Astrocyte (in vitro differentiated cells and primary cell): ENCODE data around the gene DHRS3.

Experiments
- CTCF ChIP-seq: IDR thresholded peaks from 2 replicates; pipeline ENCODE4 v1.5.1; 2011; ENCODE audit warnings: low read depth, mild to moderate bottlenecking, inconsistent platforms, low read length, moderate library complexity; ENCODE audit not compliant: insufficient read depth
- EZH2 ChIP-seq: IDR thresholded peaks from 2 replicates; pipeline ENCODE4 v1.6.1; 2012; ENCODE audit warnings: mild to moderate bottlenecking, low read length, inconsistent platforms; ENCODE audit not compliant: insufficient read depth

DNA sequence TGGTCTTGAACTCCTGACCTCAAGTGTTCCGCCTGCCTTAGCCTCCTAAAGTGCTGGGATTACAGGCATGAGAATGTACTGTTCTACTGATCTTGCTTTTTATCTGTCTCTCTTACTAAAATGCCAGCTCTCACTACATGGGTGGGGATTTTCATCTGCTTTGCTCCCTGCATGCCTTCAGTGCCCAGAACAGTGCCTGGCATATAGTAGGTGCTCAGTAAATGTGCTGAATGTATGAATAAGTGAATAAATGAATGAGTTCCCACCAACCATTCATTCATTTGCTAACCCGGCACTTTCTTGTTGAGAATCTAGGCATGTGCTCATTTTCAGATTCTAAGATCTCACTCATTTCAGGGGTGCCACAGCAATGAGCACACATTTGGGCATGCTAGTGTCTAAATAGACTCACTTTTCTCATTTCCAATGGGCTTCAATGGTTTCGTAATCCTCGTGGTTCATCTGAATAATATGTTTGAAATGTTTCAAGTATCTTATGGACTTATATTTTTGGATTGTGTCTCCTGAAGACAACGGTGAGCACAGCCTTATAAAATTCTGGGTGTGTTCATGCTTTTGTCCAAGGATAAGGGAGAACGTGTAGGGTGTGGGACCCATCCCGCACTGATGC lies 7.6 kb downstream of the DHRS3 start:
- TF ChIP-seq CTCF (no peak), EZH2 (no peak)
